ENCODE data around the gene RNF186.
"Not testable (repeated sequence)": the region's sequence is repeated elsewhere in the genome, so short reads cannot be mapped to it uniquely, and the experiment has no call there.

Gene RNF186

GRCh38 chr1:19824036-19824435, 9.0 kb upstream of the RNF186 start:
- Histone ChIP-seq H3K9me3 (ENCODE audit: low read length) (no peaks in the 10 kb centered on the region), H3K4me1 (ENCODE audit: insufficient read depth, low read length) (no peaks in the 10 kb centered on the region), H3K27ac (ENCODE audit: low read depth, low read length) (no peak overlapping the region), H3K9ac (ENCODE audit: low read length) (no peak overlapping the region), H3K36me3 (ENCODE audit: insufficient read depth, low read length) (no peaks in the 10 kb centered on the region), H3K4me3 (ENCODE audit: low read depth in 1 of 2, low read length in 2 of 2) (no peak overlapping the region), H3K27me3 (ENCODE audit: control insufficient read depth in 1 of 2, insufficient read depth in 2 of 2, low read length in 2 of 2) (no peaks in the 10 kb centered on the region)

- no peaks in the 10 kb centered on the region for H3K4me1 ChIP-seq (ENCODE audit: insufficient read depth, low read length)
- no peaks in the 10 kb centered on the region for H3K9me3 ChIP-seq (ENCODE audit: low read length)
- no peak overlapping the region for H3K9ac ChIP-seq (ENCODE audit: low read length)
- no peaks in the 10 kb centered on the region for H3K36me3 ChIP-seq (ENCODE audit: insufficient read depth, low read length)
- no peaks in the 10 kb centered on the region for H3K27me3 ChIP-seq (ENCODE audit: control insufficient read depth in 1 of 2, insufficient read depth in 2 of 2, low read length in 2 of 2)
- no peak overlapping the region for H3K4me3 ChIP-seq (ENCODE audit: low read depth in 1 of 2, low read length in 2 of 2)
- no peak overlapping the region for H3K27ac ChIP-seq (ENCODE audit: low read depth, low read length)
These were observed 4.6 kb upstream of the RNF186 start for GRCh38 chr1:19819701-19820100.

GRCh38 chr1:19818324-19818723, 3.2 kb upstream of the RNF186 start:
- H3K9me3 ChIP-seq (ENCODE audit: low read length), result no peaks in the 10 kb centered on the region
- no peaks in the 10 kb centered on the region for H3K36me3 ChIP-seq (ENCODE audit: insufficient read depth, low read length)
- H3K27me3 ChIP-seq (ENCODE audit: control insufficient read depth in 1 of 2, insufficient read depth in 2 of 2, low read length in 2 of 2), result no peaks in the 10 kb centered on the region
- H3K9ac ChIP-seq (ENCODE audit: low read length), result no peak overlapping the region
- no peak overlapping the region for H3K4me3 ChIP-seq (ENCODE audit: low read depth in 1 of 2, low read length in 2 of 2)
- no peaks in the 10 kb centered on the region for H3K4me1 ChIP-seq (ENCODE audit: insufficient read depth, low read length)
- H3K27ac ChIP-seq (ENCODE audit: low read depth, low read length), result no peak overlapping the region

GRCh38 chr1:19817160-19817559, 2.1 kb upstream of the RNF186 start:
- Histone ChIP-seq H3K9ac (ENCODE audit: low read length) (no peak overlapping the region), H3K27ac (ENCODE audit: low read depth, low read length) (no peak overlapping the region), H3K9me3 (ENCODE audit: low read length) (no peaks in the 10 kb centered on the region), H3K4me1 (ENCODE audit: insufficient read depth, low read length) (no peaks in the 10 kb centered on the region), H3K27me3 (ENCODE audit: control insufficient read depth in 1 of 2, insufficient read depth in 2 of 2, low read length in 2 of 2) (no peaks in the 10 kb centered on the region), H3K36me3 (ENCODE audit: insufficient read depth, low read length) (no peaks in the 10 kb centered on the region), H3K4me3 (ENCODE audit: low read depth in 1 of 2, low read length in 2 of 2) (no peak overlapping the region)

- H3K9me3 ChIP-seq (ENCODE audit: low read length); H3K4me1 ChIP-seq (ENCODE audit: insufficient read depth, low read length); H3K9ac ChIP-seq (ENCODE audit: low read length); H3K4me3 ChIP-seq (ENCODE audit: low read depth in 1 of 2, low read length in 2 of 2); H3K27me3 ChIP-seq (ENCODE audit: control insufficient read depth in 1 of 2, insufficient read depth in 2 of 2, low read length in 2 of 2); H3K27ac ChIP-seq (ENCODE audit: low read depth, low read length); H3K36me3 ChIP-seq (ENCODE audit: insufficient read depth, low read length): not testable (repeated sequence)
These were observed 1.6 kb upstream of the RNF186 start for GRCh38 chr1:19816737-19817086.

- no peaks in the 10 kb centered on the region for H3K9me3 ChIP-seq (ENCODE audit: low read length)
- H3K36me3 ChIP-seq (ENCODE audit: insufficient read depth, low read length), result no peaks in the 10 kb centered on the region
- no peaks in the 10 kb centered on the region for H3K4me1 ChIP-seq (ENCODE audit: insufficient read depth, low read length)
- H3K4me3 ChIP-seq (ENCODE audit: low read depth in 1 of 2, low read length in 2 of 2), result no peak overlapping the region
- no peak overlapping the region for H3K9ac ChIP-seq (ENCODE audit: low read length)
- H3K27ac ChIP-seq (ENCODE audit: low read depth, low read length), result no peak overlapping the region
- H3K27me3 ChIP-seq (ENCODE audit: control insufficient read depth in 1 of 2, insufficient read depth in 2 of 2, low read length in 2 of 2), result no peaks in the 10 kb centered on the region
These were observed 986 bp upstream of the RNF186 start for GRCh38 chr1:19815801-19816736.

- Histone ChIP-seq H3K36me3 (ENCODE audit: insufficient read depth, low read length) (no peaks in the 10 kb centered on the region), H3K4me1 (ENCODE audit: insufficient read depth, low read length) (no peaks in the 10 kb centered on the region), H3K27me3 (ENCODE audit: control insufficient read depth in 1 of 2, insufficient read depth in 2 of 2, low read length in 2 of 2) (no peaks in the 10 kb centered on the region), H3K9ac (ENCODE audit: low read length) (no peak overlapping the region), H3K4me3 (ENCODE audit: low read depth in 1 of 2, low read length in 2 of 2) (no peak overlapping the region), H3K9me3 (ENCODE audit: low read length) (no peaks in the 10 kb centered on the region), H3K27ac (ENCODE audit: low read depth, low read length) (no peak overlapping the region)
These were observed 830 bp downstream of the RNF186 start for GRCh38 chr1:19814244-19814661.

GRCh38 chr1:19813643-19813960, 1.5 kb downstream of the RNF186 start:
- H3K27me3 ChIP-seq (ENCODE audit: control insufficient read depth in 1 of 2, insufficient read depth in 2 of 2, low read length in 2 of 2), result no peaks in the 10 kb centered on the region
- no peaks in the 10 kb centered on the region for H3K36me3 ChIP-seq (ENCODE audit: insufficient read depth, low read length)
- H3K9ac ChIP-seq (ENCODE audit: low read length), result no peak overlapping the region
- no peak overlapping the region for H3K27ac ChIP-seq (ENCODE audit: low read depth, low read length)
- H3K9me3 ChIP-seq (ENCODE audit: low read length), result no peaks in the 10 kb centered on the region
- H3K4me1 ChIP-seq (ENCODE audit: insufficient read depth, low read length), result no peaks in the 10 kb centered on the region
- no peak overlapping the region for H3K4me3 ChIP-seq (ENCODE audit: low read depth in 1 of 2, low read length in 2 of 2)

GRCh38 chr1:19812875-19813642, 2.0 kb downstream of the RNF186 start:
- no peaks in the 10 kb centered on the region for H3K36me3 ChIP-seq (ENCODE audit: insufficient read depth, low read length)
- no peak overlapping the region for H3K9ac ChIP-seq (ENCODE audit: low read length)
- H3K9me3 ChIP-seq (ENCODE audit: low read length), result no peaks in the 10 kb centered on the region
- H3K4me3 ChIP-seq (ENCODE audit: low read depth in 1 of 2, low read length in 2 of 2), result no peak overlapping the region
- H3K4me1 ChIP-seq (ENCODE audit: insufficient read depth, low read length), result no peaks in the 10 kb centered on the region
- H3K27ac ChIP-seq (ENCODE audit: low read depth, low read length), result no peak overlapping the region
- no peaks in the 10 kb centered on the region for H3K27me3 ChIP-seq (ENCODE audit: control insufficient read depth in 1 of 2, insufficient read depth in 2 of 2, low read length in 2 of 2)

- Histone ChIP-seq H3K36me3 (ENCODE audit: insufficient read depth, low read length) (no peaks in the 10 kb centered on the region), H3K4me3 (ENCODE audit: low read depth in 1 of 2, low read length in 2 of 2) (no peak overlapping the region), H3K4me1 (ENCODE audit: insufficient read depth, low read length) (no peaks in the 10 kb centered on the region), H3K27me3 (ENCODE audit: control insufficient read depth in 1 of 2, insufficient read depth in 2 of 2, low read length in 2 of 2) (no peaks in the 10 kb centered on the region), H3K9ac (ENCODE audit: low read length) (no peak overlapping the region), H3K27ac (ENCODE audit: low read depth, low read length) (no peak overlapping the region), H3K9me3 (ENCODE audit: low read length) (no peaks in the 10 kb centered on the region)
These were observed 3.8 kb downstream of the RNF186 start for GRCh38 chr1:19811206-19811851.

- no peaks in the 10 kb centered on the region for H3K9me3 ChIP-seq (ENCODE audit: low read length)
- no peak overlapping the region for H3K9ac ChIP-seq (ENCODE audit: low read length)
- H3K36me3 ChIP-seq (ENCODE audit: insufficient read depth, low read length), result no peaks in the 10 kb centered on the region
- H3K27me3 ChIP-seq (ENCODE audit: control insufficient read depth in 1 of 2, insufficient read depth in 2 of 2, low read length in 2 of 2), result no peaks in the 10 kb centered on the region
- no peaks in the 10 kb centered on the region for H3K4me1 ChIP-seq (ENCODE audit: insufficient read depth, low read length)
- no peak overlapping the region for H3K27ac ChIP-seq (ENCODE audit: low read depth, low read length)
- H3K4me3 ChIP-seq (ENCODE audit: low read depth in 1 of 2, low read length in 2 of 2), result no peak overlapping the region
These were observed 5.9 kb downstream of the RNF186 start for GRCh38 chr1:19809044-19809750.
